Calu3 (cell line): ENCODE results near the gene MAST3. TPM values are rescaled to one million over a fixed set of nuclear protein-coding genes. Genes with fewer than 3 reads are reported as not detected.
A peak's percentile ranks its signal among the peaks of the same experiment; 100 is the strongest.

Experiments
- BruUV-seq: library from RNA; stranded (reverse); fragments of 400-500 nt; replicated peaks from 2 replicates; lab custom pipeline; 2021; lab: Mats Ljungman, UMichigan
- CTCF ChIA-PET: fragments of 300-600 bp; sonication (Branson Sonifier 250); formaldehyde crosslinking; loops from one replicate; lab custom pipeline; 2022; ENCODE audit warnings: antibody characterized with exemption; lab: Charles Lee
- DNase-seq: peaks from one replicate; pipeline ENCODE4 v3.0.0; 2022
- H3K27ac Mint-ChIP-seq: one replicate; pipeline ENCODE4 v1.8.0; 2022; ENCODE audit warnings: mixed read lengths; ENCODE audit not compliant: unreplicated experiment
- H3K27me3 Mint-ChIP-seq: one replicate; pipeline ENCODE4 v1.8.0; 2022; ENCODE audit warnings: mixed read lengths; ENCODE audit not compliant: unreplicated experiment
- H3K36me3 Mint-ChIP-seq: one replicate; pipeline ENCODE4 v1.8.0; 2022; ENCODE audit warnings: mild to moderate bottlenecking, moderate library complexity, mixed read lengths; ENCODE audit not compliant: insufficient read depth, unreplicated experiment
- H3K4me1 Mint-ChIP-seq: one replicate; pipeline ENCODE4 v1.8.0; 2022; ENCODE audit warnings: mild to moderate bottlenecking, low read depth, mixed read lengths; ENCODE audit not compliant: unreplicated experiment
- H3K4me3 Mint-ChIP-seq: one replicate; pipeline ENCODE4 v1.8.0; 2022; ENCODE audit warnings: mild to moderate bottlenecking, low read depth, moderate library complexity, mixed read lengths; ENCODE audit not compliant: unreplicated experiment
- H3K9me3 Mint-ChIP-seq: one replicate; pipeline ENCODE4 v1.8.0; 2022; ENCODE audit warnings: low read depth, mixed read lengths; ENCODE audit not compliant: unreplicated experiment
- CTCF ChIP-seq: fragments of 200-600 bp; IDR thresholded peaks from one replicate; pipeline ENCODE4 v1.8.0; 2022; ENCODE audit warnings: antibody characterized with exemption; ENCODE audit not compliant: unreplicated experiment
- intact Hi-C: fragments of 100-400 bp; cut with micrococcal nuclease; formaldehyde crosslinking; loops from one replicate; pipeline ENCODE4 v1.10.0; 2022; ENCODE audit not compliant: unreplicated experiment
- total RNA-seq: library from RNA; stranded (reverse); gene quantifications from 2 replicates; pipeline ENCODE4 v1.2.3, GENCODE V29; 2022

Gene MAST3
- total RNA-seq, 1 experiment from 2014 or later = 5.9 TPM

DNA sequence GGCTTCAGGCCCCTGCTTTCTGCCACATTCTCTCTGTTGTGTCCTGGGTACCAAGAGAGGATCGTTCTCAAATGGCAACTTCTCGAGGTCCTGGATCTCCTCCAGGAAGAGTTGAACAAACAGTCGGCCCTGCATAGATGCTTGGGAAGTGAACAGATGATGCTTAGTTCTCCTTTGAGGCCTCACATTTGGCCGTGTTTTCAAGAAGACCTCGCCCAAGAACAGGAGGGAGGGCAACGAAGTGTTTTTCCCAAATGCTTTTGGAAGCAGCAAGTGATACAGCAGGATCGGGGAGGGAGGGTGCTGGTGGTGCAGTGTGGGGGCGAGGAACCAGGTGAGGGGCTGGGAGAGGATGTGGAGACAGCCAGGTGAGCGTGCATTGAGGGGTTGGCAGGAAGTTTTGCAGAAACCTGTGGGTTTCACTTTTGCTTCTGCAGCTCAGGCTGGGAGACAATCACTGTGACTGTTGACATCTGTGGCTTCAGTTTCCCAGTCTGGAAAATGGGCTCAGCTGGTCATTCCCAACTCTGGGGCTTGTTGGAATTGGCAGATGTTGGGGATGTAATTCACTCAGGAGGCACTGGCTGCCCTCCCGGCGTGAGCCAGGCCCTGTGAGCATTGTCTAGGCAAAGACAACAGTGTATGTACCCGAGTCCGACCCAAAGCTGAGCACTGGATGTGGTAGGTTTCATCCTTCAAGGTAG, 21.6 kb downstream of the MAST3 start:
- intact Hi-C loops = no loop called here
- Mint-ChIP-seq H3K4me1 (peaks cover 13% of the 10 kb centered on the region), H3K27me3 (no peaks in the 10 kb centered on the region), H3K9me3 (no peaks in the 10 kb centered on the region), H3K27ac (no peak overlapping the region), H3K36me3 (peaks cover 17% of the 10 kb centered on the region), H3K4me3 (peak overlapping the region; percentile 90)
- DNase-seq = no peak
- no peak for TF ChIP-seq CTCF
- BruUV-seq = no TSS peak
- CTCF ChIA-PET = no interaction called here

DNA sequence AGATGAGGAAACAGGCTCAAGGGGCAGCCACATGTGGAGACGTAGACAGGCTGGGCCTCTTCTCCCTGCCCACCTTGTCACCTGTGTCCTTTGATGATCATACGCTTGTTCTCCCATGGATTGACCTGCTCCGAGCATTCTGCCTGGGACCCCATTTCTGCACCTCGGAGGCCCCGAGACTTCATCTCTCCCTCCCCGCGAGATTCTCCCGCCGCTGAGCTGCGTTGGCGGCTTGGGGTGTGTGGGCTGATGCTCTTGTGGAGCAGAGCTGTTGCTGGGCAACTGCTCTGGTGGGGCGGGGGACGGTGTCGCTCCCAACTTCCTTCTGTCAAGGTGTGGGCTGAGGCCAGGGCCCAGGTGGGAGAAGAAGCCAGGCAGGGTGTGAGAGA, 22.1 kb downstream of the MAST3 start:
- H3K4me1 Mint-ChIP-seq = peaks cover 13% of the 10 kb centered on the region
- CTCF ChIA-PET = no interaction called here
- DNase-seq = no peak
- BruUV-seq = no TSS peak
- no peaks in the 10 kb centered on the region for H3K9me3 Mint-ChIP-seq
- TF ChIP-seq CTCF = no peak
- H3K27ac Mint-ChIP-seq = no peak overlapping the region
- no peaks in the 10 kb centered on the region for H3K27me3 Mint-ChIP-seq
- peaks cover 17% of the 10 kb centered on the region for H3K36me3 Mint-ChIP-seq
- intact Hi-C loops = no loop called here
- no peak overlapping the region for H3K4me3 Mint-ChIP-seq

- intact Hi-C loops = no loop called here
- CTCF ChIA-PET = no interaction called here
- TF ChIP-seq CTCF = no peak
- Mint-ChIP-seq H3K27me3 (no peaks in the 10 kb centered on the region), H3K4me3 (no peak overlapping the region), H3K27ac (no peak overlapping the region), H3K9me3 (no peaks in the 10 kb centered on the region), H3K4me1 (peaks cover 13% of the 10 kb centered on the region), H3K36me3 (peaks cover 17% of the 10 kb centered on the region)
- no TSS peak for BruUV-seq
- no peak for DNase-seq
Observed at GRCh38 chr19:18120127-18120526, 22.5 kb downstream of the MAST3 start.

- intact Hi-C loops = no loop called here
- Mint-ChIP-seq H3K27ac (no peak overlapping the region), H3K27me3 (no peaks in the 10 kb centered on the region), H3K36me3 (peaks cover 17% of the 10 kb centered on the region), H3K4me3 (no peak overlapping the region), H3K9me3 (no peaks in the 10 kb centered on the region), H3K4me1 (peaks cover 13% of the 10 kb centered on the region)
- DNase-seq = no peak
- BruUV-seq = no TSS peak
- no peak for TF ChIP-seq CTCF
- CTCF ChIA-PET = no interaction called here
Observed at GRCh38 chr19:18121166-18121565, 23.6 kb downstream of the MAST3 start.
